Activated naive CD8-positive, alpha-beta T cell (primary cell): ENCODE results near the gene NEDD1.
A peak's percentile ranks its signal among the peaks of the same experiment; 100 is the strongest.

Experiments used
- H3K27ac Mint-ChIP-seq: one replicate; pipeline ENCODE4 v1.8.0; 2021; ENCODE audit warnings: mixed read lengths
- H3K27me3 Mint-ChIP-seq: one replicate; pipeline ENCODE4 v1.8.0; 2021; ENCODE audit warnings: mixed read lengths
- H3K36me3 Mint-ChIP-seq: one replicate; pipeline ENCODE4 v1.8.0; 2021; ENCODE audit warnings: mixed read lengths
- H3K4me1 Mint-ChIP-seq: one replicate; pipeline ENCODE4 v1.8.0; 2021; ENCODE audit warnings: low read depth, mixed read lengths
- H3K4me3 Mint-ChIP-seq: one replicate; pipeline ENCODE4 v1.8.0; 2021; ENCODE audit warnings: mild to moderate bottlenecking, mixed read lengths
- H3K9me3 Mint-ChIP-seq: one replicate; pipeline ENCODE4 v1.8.0; 2021; ENCODE audit warnings: low read depth, mixed read lengths

Gene NEDD1, protein sequence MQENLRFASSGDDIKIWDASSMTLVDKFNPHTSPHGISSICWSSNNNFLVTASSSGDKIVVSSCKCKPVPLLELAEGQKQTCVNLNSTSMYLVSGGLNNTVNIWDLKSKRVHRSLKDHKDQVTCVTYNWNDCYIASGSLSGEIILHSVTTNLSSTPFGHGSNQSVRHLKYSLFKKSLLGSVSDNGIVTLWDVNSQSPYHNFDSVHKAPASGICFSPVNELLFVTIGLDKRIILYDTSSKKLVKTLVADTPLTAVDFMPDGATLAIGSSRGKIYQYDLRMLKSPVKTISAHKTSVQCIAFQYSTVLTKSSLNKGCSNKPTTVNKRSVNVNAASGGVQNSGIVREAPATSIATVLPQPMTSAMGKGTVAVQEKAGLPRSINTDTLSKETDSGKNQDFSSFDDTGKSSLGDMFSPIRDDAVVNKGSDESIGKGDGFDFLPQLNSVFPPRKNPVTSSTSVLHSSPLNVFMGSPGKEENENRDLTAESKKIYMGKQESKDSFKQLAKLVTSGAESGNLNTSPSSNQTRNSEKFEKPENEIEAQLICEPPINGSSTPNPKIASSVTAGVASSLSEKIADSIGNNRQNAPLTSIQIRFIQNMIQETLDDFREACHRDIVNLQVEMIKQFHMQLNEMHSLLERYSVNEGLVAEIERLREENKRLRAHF

DNA sequence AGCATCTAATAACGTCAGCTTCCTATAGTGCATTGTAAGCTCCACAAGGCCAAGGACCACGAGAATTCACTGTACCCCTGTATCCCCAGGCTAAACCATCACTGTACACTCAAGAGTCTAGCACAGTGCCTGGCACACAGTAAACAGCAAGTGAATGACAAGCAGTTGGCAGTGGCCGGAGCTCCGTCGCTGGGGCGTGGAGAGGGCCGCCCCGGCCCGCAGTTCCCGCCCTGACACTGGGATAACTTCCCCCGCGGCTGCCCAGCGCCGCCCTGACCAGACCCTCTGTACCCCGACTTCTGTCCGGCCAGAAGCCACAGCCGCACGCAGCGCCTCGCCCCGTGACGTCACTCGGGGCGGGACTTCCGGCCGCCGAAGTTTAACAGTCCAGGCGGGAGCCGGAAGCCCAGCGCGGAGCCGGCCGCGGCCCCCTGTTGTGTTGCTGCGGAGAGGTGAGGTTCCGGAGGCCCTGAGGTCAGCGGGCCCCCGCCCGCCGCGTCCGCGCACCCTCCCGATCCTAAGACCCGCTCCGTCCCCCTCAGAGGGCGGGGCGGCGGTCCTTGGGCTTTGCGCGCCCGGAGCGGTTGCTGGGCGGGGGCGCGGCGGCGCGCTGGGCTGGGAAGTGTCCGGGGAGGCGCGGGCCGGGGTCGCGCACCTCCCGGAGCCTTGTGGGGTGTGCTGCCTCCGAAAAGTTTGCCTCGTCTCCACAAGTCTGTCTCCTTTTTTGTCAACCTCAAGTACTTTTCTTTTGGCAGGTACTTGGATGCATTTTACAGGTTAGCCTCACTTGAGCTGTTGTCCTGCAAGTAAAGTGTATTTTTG, at the start of gene NEDD1:
Gene NEDD1 (plus strand): TSS at position 409 of the 822 bp plus-strand sequence. CDS start 2,503 bp downstream, outside the sequence.
- Mint-ChIP-seq H3K27ac (peak within 1 kb of the TSS; percentile 96), H3K27me3 (no peaks in the 10 kb centered on the region), H3K4me1 (peaks cover 46% of the 10 kb centered on the region), H3K36me3 (no peaks in the 10 kb centered on the region), H3K4me3 (peak within 1 kb of the TSS; percentile 97), H3K9me3 (no peaks in the 10 kb centered on the region)

DNA sequence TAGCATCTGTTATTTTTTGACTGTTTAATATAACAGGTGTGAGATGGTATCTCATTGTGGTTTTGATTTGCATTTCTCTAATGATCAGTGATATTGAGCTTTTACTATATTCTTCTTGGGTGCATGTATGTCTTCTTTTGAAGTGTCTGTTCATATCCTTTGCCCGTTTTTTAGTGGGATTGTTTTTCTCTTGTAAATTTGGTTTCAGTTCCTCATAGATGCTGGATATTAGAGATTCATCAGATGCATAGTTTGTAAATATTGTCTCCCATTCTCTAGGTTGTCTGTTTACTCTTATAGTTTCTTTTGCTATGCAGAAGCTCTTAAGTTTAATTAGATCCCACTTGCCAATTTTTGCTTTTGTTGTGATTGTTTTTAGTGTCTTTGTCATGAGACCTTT, 48.9 kb upstream of the NEDD1 start:
- H3K9me3 Mint-ChIP-seq, result peaks cover 9% of the 10 kb centered on the region
- H3K4me3 Mint-ChIP-seq, result no peak overlapping the region
- H3K27ac Mint-ChIP-seq, result no peak overlapping the region
- no peaks in the 10 kb centered on the region for H3K4me1 Mint-ChIP-seq
- peaks cover 4% of the 10 kb centered on the region for H3K27me3 Mint-ChIP-seq
- no peaks in the 10 kb centered on the region for H3K36me3 Mint-ChIP-seq

DNA sequence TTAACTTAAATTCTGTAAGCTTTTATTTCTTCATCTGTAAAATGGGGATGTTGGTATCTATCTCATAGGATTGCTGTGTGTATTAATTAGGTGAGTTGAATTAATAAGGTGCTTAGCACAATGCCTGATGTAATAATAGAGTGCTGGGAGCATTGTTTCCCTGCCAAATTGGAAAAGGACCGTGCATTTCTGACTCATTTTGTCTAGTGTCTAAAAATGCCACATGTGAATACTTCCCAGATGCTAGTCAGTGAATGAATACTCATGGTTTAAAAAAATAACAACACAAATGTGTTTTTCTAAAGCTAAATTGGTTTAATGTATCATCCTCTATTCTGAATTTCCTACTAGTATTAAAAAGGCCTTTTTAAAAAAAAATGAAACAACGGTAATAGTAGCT, 45.4 kb upstream of the NEDD1 start:
- peaks cover 4% of the 10 kb centered on the region for H3K27me3 Mint-ChIP-seq
- H3K36me3 Mint-ChIP-seq, result no peaks in the 10 kb centered on the region
- no peak overlapping the region for H3K4me3 Mint-ChIP-seq

DNA sequence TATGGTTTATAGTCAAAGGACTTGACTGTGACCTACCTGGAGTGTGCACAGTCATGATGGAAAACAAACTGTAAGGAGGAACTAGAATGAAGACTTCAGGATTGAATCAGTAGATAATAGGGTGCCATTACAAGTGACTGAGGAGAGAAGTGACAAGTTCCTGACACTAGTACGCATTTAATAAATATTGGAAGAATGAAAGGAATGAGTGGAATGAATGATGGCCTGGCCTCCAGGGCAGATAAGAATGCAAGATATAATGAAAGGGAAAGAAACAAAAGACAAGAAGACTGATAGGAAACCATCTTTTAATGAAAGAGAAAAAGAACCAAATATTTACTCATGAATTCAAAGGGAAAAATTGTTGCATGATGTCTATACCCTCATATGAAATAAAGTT, 44.7 kb upstream of the NEDD1 start:
- Mint-ChIP-seq H3K27ac (no peak overlapping the region), H3K36me3 (no peaks in the 10 kb centered on the region), H3K4me3 (no peak overlapping the region), H3K27me3 (peaks cover 4% of the 10 kb centered on the region), H3K9me3 (peaks cover under 1% of the 10 kb centered on the region), H3K4me1 (no peaks in the 10 kb centered on the region)

More for the DNA sequence above, 45.4 kb upstream of the NEDD1 start:
- Mint-ChIP-seq H3K9me3 (peaks cover 4% of the 10 kb centered on the region), H3K4me1 (no peaks in the 10 kb centered on the region), H3K27ac (no peak overlapping the region)

DNA sequence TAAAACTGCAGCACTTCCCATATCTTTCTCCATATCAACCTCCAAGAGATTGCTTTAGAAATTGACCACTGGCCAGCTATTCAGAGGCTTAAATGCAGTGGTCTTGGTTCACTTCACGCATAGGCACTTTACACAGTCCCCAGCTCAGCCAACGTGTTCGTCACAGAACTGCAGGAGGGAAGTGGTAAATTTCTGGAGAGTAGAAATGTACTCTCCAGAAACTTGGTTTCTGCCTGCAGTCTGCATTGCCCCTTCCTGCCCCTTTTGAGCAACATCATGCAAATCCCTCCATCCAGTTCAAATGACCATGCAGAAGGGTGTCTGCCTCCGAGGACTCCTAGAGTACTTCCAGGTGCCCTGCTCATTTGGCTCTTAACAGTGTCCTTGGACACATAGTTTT, 42.7 kb upstream of the NEDD1 start:
- Mint-ChIP-seq H3K9me3 (no peaks in the 10 kb centered on the region), H3K27me3 (peaks cover 7% of the 10 kb centered on the region), H3K4me3 (no peak overlapping the region), H3K4me1 (no peaks in the 10 kb centered on the region), H3K36me3 (no peaks in the 10 kb centered on the region), H3K27ac (no peak overlapping the region)

DNA sequence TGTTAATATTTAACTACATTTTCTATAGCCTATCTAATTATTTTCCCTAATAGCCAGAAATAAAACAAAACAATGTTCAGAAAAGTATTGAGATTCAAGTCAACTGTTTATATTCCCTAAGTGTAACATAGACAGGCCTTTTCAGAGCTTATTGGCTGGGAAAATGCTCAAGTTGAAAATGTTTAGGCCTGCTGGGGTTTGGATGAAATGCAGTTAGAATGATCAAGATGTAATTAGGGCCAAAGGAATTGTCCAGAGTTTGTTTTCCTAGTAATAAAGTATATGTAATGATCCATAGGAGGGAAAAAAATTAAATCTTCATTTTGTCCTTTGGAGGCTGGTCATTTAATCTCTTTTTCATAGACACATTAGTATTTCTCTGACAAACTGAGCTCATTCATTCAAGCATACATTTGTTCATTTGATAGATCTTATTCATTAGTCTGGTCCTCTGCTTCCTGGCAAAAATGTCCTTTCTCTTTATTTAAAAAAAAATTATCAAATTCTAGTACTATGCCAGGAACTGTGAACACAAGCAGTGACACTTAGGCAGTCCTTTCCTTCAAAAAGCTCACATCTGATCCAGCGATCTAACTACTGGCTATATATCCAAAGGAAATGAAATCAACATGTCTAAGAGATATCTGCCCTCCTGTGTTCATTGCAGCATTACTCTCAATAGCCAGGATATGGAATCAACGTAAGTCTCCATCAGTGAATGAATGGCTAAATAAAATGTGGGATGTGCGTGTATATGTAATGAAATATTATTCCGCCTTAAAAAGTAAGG, 40.1 kb upstream of the NEDD1 start:
- Mint-ChIP-seq H3K27me3 (peaks cover 9% of the 10 kb centered on the region), H3K4me1 (no peaks in the 10 kb centered on the region), H3K36me3 (no peaks in the 10 kb centered on the region), H3K4me3 (no peak overlapping the region), H3K27ac (no peak overlapping the region), H3K9me3 (no peaks in the 10 kb centered on the region)

DNA sequence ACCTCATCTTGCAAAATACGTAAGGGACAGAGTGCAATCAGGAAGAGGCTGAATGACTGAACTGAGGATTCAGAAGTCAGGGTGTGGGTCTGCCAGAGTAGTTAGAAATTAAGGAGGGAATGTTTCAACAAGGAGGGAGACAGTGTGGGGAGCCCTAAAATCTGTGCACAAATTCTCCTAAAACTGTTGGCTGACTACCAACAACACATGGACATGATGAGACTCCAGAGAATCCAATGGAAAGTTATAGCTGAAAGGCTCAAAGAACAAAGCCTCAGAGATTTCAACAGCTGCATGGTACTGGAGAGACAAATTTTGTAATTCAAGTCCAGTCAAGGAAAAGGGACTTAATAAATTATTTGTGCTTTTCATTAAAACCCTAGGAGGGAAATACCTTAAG, 36.1 kb upstream of the NEDD1 start:
- no peaks in the 10 kb centered on the region for H3K36me3 Mint-ChIP-seq
- H3K9me3 Mint-ChIP-seq, result no peaks in the 10 kb centered on the region
- H3K4me3 Mint-ChIP-seq, result no peak overlapping the region
- no peak overlapping the region for H3K27ac Mint-ChIP-seq
- peaks cover 12% of the 10 kb centered on the region for H3K27me3 Mint-ChIP-seq
- no peaks in the 10 kb centered on the region for H3K4me1 Mint-ChIP-seq

DNA sequence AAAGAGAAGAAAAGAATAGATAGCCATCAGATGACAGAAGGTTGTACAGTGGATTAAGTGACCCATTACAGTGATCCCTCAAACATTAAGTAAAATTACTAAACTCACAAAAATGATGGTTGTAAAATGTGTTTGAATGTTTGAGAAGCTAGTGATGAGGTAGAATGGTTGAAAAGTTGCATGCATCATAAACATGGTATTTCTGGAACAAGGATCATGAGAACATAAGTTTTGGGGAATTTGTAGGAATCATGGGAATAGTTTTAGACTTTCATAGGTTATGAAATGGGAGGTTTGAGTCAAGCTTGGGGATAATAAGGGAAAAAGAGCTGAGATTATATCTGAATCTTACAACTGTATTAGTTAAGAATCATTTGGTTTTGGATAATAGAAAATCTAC, 34.1 kb upstream of the NEDD1 start:
- no peaks in the 10 kb centered on the region for H3K36me3 Mint-ChIP-seq
- H3K27me3 Mint-ChIP-seq, result peaks cover 9% of the 10 kb centered on the region
- H3K27ac Mint-ChIP-seq, result no peak overlapping the region
- H3K9me3 Mint-ChIP-seq, result no peaks in the 10 kb centered on the region
- H3K4me3 Mint-ChIP-seq, result no peak overlapping the region
- no peaks in the 10 kb centered on the region for H3K4me1 Mint-ChIP-seq

DNA sequence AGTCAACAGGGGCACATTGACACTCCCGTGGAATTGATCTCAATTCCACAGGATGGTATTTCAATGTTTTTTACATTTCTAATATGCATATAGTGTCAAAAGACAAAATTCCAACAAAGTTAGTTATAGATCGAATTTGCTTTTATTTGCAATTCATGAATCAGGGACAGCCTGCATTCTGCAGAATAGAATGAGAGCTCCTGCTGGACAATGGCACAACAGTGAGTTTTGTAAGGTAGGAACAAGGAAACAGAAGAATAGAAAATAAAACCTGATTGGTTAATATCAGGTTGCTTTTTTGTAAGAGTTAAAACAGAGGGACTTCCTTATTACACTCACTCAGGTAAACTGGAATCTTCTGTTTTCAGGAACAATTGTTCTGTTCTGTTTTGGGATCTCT, 32.8 kb upstream of the NEDD1 start:
- Mint-ChIP-seq H3K4me1 (no peaks in the 10 kb centered on the region), H3K27ac (no peak overlapping the region), H3K4me3 (no peak overlapping the region), H3K36me3 (no peaks in the 10 kb centered on the region), H3K9me3 (no peaks in the 10 kb centered on the region), H3K27me3 (peaks cover 11% of the 10 kb centered on the region)

DNA sequence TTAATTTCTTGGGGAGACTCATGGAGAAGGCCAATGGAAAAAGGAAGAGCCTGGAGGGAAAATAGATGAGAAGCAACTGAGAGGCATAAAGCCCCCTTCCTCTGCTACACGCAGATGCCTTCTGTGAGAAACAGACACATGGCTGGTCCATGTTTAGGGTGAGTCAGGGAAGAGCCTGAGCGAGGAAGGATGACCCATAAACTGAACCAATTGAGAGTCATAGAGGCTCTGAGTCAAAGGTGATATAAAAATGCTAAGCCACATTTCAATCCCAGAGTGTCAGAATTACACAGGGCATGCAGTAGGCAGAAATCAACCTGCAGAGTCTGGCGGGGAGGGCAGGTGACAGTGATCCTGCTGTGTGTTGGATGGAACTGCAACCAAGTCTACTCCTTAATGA, 30.1 kb upstream of the NEDD1 start:
- Mint-ChIP-seq H3K4me3 (no peak overlapping the region), H3K4me1 (no peaks in the 10 kb centered on the region), H3K27me3 (peaks cover 8% of the 10 kb centered on the region), H3K9me3 (no peaks in the 10 kb centered on the region), H3K36me3 (no peaks in the 10 kb centered on the region), H3K27ac (no peak overlapping the region)

DNA sequence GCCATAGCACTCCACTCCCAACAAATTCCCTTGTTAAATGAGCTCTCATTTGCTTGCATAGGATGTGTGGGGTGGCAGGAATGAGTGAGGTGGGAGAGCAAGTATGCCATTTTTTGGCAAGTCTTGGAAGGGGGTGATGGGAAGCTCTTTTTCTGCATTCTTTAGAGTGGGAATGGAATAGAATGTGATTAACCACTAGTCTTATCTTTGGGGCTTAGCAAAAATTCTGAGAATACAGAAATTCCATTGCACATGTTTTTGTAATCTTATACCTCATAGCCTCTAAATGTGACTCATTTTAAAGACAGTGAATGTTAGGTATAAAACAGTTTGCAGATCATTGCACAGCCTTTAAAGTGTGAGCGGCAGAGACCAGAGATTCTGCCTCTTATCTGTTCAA, 28.4 kb upstream of the NEDD1 start:
- H3K9me3 Mint-ChIP-seq, result no peaks in the 10 kb centered on the region
- no peaks in the 10 kb centered on the region for H3K36me3 Mint-ChIP-seq
- H3K4me3 Mint-ChIP-seq, result no peak overlapping the region
- peaks cover 8% of the 10 kb centered on the region for H3K27me3 Mint-ChIP-seq
- H3K4me1 Mint-ChIP-seq, result no peaks in the 10 kb centered on the region
- H3K27ac Mint-ChIP-seq, result no peak overlapping the region

DNA sequence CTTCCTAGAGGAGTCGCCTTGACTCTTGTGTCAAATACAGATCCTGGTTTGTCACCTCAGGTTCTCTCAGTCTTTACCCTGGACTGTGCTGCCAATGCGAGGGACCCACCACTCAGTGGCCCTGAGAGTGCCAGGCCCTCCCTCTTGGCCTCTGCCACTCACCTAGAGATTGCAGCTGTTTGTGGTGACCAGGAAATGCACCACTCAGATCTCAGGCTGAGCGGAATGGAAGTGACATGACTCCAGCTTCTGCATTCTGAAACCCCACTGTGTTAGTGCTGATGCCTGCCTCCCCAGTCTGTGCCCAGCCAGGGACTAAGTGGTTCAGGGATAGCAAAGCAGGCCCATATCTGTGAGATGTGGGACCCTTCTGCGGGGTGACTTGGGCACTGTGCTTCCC, 27.8 kb upstream of the NEDD1 start:
- peaks cover 8% of the 10 kb centered on the region for H3K27me3 Mint-ChIP-seq
- H3K9me3 Mint-ChIP-seq, result no peaks in the 10 kb centered on the region
- H3K27ac Mint-ChIP-seq, result no peak overlapping the region
- no peaks in the 10 kb centered on the region for H3K36me3 Mint-ChIP-seq
- no peaks in the 10 kb centered on the region for H3K4me1 Mint-ChIP-seq
- no peak overlapping the region for H3K4me3 Mint-ChIP-seq

DNA sequence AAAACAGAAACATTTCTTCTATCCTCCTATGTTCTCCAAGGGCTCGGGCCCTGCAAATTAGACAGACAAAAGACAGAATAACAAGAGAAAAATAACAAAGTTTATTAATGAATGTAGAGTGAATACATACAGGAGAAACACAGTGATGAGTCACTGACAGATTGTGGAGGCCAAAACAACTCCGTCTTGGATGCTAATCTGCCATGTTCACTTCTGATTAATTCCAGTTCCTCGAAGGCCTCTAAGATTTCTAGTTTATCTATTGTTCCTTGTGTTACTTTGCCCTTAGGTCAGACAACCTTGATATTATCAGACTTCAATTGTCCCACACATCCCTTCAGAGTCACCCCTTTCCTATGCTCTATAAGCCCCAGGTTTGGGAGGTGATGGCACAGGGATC, 26.8 kb upstream of the NEDD1 start:
- Mint-ChIP-seq H3K36me3 (no peaks in the 10 kb centered on the region), H3K27me3 (peaks cover 8% of the 10 kb centered on the region), H3K9me3 (no peaks in the 10 kb centered on the region), H3K4me1 (no peaks in the 10 kb centered on the region), H3K4me3 (no peak overlapping the region), H3K27ac (no peak overlapping the region)

DNA sequence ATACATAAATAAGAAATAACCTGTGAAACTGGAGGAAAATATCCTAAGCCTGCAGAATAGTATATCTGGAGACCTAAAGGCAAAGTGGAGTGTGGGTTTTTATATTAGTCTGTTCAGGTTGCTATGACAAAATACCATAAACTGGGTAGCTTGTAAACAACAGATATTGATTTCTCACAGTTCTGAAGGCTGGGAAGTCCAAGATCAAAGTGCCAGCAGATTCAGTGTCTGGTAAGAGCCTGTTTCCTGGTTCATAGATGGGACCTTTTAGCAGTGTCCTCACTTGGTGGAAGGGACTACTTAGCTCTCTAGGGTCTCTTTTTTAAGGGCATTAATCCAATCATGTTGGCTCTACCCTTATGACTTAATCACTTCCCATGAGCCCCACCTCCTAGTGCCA, 25.4 kb upstream of the NEDD1 start:
- H3K27me3 Mint-ChIP-seq, result peaks cover 2% of the 10 kb centered on the region
- H3K4me3 Mint-ChIP-seq, result no peak overlapping the region
- H3K4me1 Mint-ChIP-seq, result no peaks in the 10 kb centered on the region
- no peak overlapping the region for H3K27ac Mint-ChIP-seq
- no peaks in the 10 kb centered on the region for H3K36me3 Mint-ChIP-seq
- H3K9me3 Mint-ChIP-seq, result no peaks in the 10 kb centered on the region
